ENCODE data around the gene TMEM204.

Gene TMEM204

GRCh38 chr16:1524366-1524765 lies 9.1 kb upstream of the TMEM204 start:
- TF ChIP-seq RAD21 (IDR thresholded peaks at IDR 0.05; ENCODE audit: low read depth) (no peak), EP300 (IDR thresholded peaks at IDR 0.05; ENCODE audit: borderline replicate concordance) (no peak), MAX (IDR thresholded peaks at IDR 0.05) (no peak), NFIC (IDR thresholded peaks at IDR 0.05) (no peak), TCF12 (IDR thresholded peaks at IDR 0.05; ENCODE audit: low read depth) (no peak), ZBTB7A (IDR thresholded peaks at IDR 0.05; ENCODE audit: low read depth) (no peak), USF1 (IDR thresholded peaks at IDR 0.05) (no peak), CREB1 (IDR thresholded peaks at IDR 0.05; ENCODE audit: low read depth) (no peak), FOXM1 (IDR thresholded peaks at IDR 0.05; ENCODE audit: borderline replicate concordance, low read depth) (no peak), YY1 (IDR thresholded peaks at IDR 0.05; ENCODE audit: low read depth) (no peak), CEBPB (IDR thresholded peaks at IDR 0.05) (no peak), EGR1 (IDR thresholded peaks at IDR 0.05) (no peak), TAF1 (IDR thresholded peaks at IDR 0.05; ENCODE audit: low read depth) (no peak), TEAD4 (IDR thresholded peaks at IDR 0.05) (no peak)

GRCh38 chr16:1525871-1526607 lies 7.4 kb upstream of the TMEM204 start:
- no peak for TF ChIP-seq REST (IDR thresholded peaks at IDR 0.05; ENCODE audit: low read depth)

- TF ChIP-seq TAF1 (IDR thresholded peaks at IDR 0.05; ENCODE audit: low read depth) (no peak), YY1 (IDR thresholded peaks at IDR 0.05; ENCODE audit: low read depth) (no peak), CEBPB (IDR thresholded peaks at IDR 0.05) (no peak)
These were observed 6.6 kb upstream of the TMEM204 start for GRCh38 chr16:1526608-1527555.

GRCh38 chr16:1527836-1528811 lies 5.3 kb upstream of the TMEM204 start:
- no peak for TF ChIP-seq TCF12 (IDR thresholded peaks at IDR 0.05; ENCODE audit: low read depth)
- no peak for TF ChIP-seq TEAD4 (IDR thresholded peaks at IDR 0.05)
- no peak for TF ChIP-seq CREB1 (IDR thresholded peaks at IDR 0.05; ENCODE audit: low read depth)
- no peak for TF ChIP-seq YY1 (IDR thresholded peaks at IDR 0.05; ENCODE audit: low read depth)
- no peak for TF ChIP-seq USF1 (IDR thresholded peaks at IDR 0.05)
- no peak for TF ChIP-seq EGR1 (IDR thresholded peaks at IDR 0.05)
- TF ChIP-seq REST (IDR thresholded peaks at IDR 0.05; ENCODE audit: low read depth) = no peak

- no peak for TF ChIP-seq ZBTB7A (IDR thresholded peaks at IDR 0.05; ENCODE audit: low read depth)
- no peak for TF ChIP-seq TEAD4 (IDR thresholded peaks at IDR 0.05)
- no peak for TF ChIP-seq TCF12 (IDR thresholded peaks at IDR 0.05; ENCODE audit: low read depth)
- TF ChIP-seq YY1 (IDR thresholded peaks at IDR 0.05; ENCODE audit: low read depth) = no peak
- TF ChIP-seq EGR1 (IDR thresholded peaks at IDR 0.05) = no peak
- TF ChIP-seq FOXM1 (IDR thresholded peaks at IDR 0.05; ENCODE audit: borderline replicate concordance, low read depth) = no peak
- TF ChIP-seq EP300 (IDR thresholded peaks at IDR 0.05; ENCODE audit: borderline replicate concordance) = no peak
- no peak for TF ChIP-seq RAD21 (IDR thresholded peaks at IDR 0.05; ENCODE audit: low read depth)
- TF ChIP-seq TAF1 (IDR thresholded peaks at IDR 0.05; ENCODE audit: low read depth) = no peak
- no peak for TF ChIP-seq USF1 (IDR thresholded peaks at IDR 0.05)
- TF ChIP-seq CEBPB (IDR thresholded peaks at IDR 0.05) = no peak
- no peak for TF ChIP-seq MAX (IDR thresholded peaks at IDR 0.05)
- TF ChIP-seq CREB1 (IDR thresholded peaks at IDR 0.05; ENCODE audit: low read depth) = no peak
- no peak for TF ChIP-seq NFIC (IDR thresholded peaks at IDR 0.05)
These were observed 4.4 kb upstream of the TMEM204 start for GRCh38 chr16:1528921-1529537.

Data from Ishikawa (cell line).